Heart left ventricle (tissue), 16 donors: ENCODE measurements around the gene ARSI. TPM values are rescaled to one million over a fixed set of nuclear protein-coding genes. Genes with fewer than 3 reads are reported as not detected.

Experiments used
- ATAC-seq, 4 donors: fragments of 200-7000 bp; cut with Tn5 transposase; one replicate each; pipeline ENCODE4 v1.9.1; 2020 to 2022; ENCODE audit warnings: moderate library complexity in 4 of 4, mild to moderate bottlenecking in 3 of 4, moderate number of reproducible peaks in 1 of 4
- DNase-seq, 5 donors: peaks; one replicate each; pipeline ENCODE4 v3.0.0-alpha.2; 2020
- H3K27ac ChIP-seq, 12 donors: fragments of 200-600 bp; sonication (generic) in 4 of 12; one replicate each; pipeline versions ENCODE4 v1.5.0 to v1.8.0; 2016 to 2022; ENCODE audit warnings: mild to moderate bottlenecking in 2 of 12
- H3K27me3 ChIP-seq, 9 donors: fragments of 200-600 bp; sonication (generic) in 2 of 9; one replicate each; pipeline versions ENCODE4 v1.5.1 to v1.8.0; 2016 to 2022; ENCODE audit warnings: mild to moderate bottlenecking in 3 of 9
- H3K36me3 ChIP-seq, 9 donors: fragments of 200-600 bp; sonication (generic) in 2 of 9; one replicate each; pipeline versions ENCODE4 v1.5.0 to v1.8.0; 2018 to 2022; ENCODE audit warnings: mild to moderate bottlenecking in 2 of 9
- H3K4me1 ChIP-seq, 12 donors: fragments of 200-600 bp; sonication (generic) in 4 of 12; one replicate each; pipeline versions ENCODE4 v1.5.0 to v1.8.0; 2016 to 2022; ENCODE audit warnings: mild to moderate bottlenecking in 3 of 12
- H3K4me3 ChIP-seq, 12 donors: fragments of 200-600 bp; sonication (generic) in 4 of 12; one replicate each; pipeline versions ENCODE4 v1.5.0 to v1.8.0; 2017 to 2022; ENCODE audit warnings: mild to moderate bottlenecking in 9 of 12, moderate library complexity in 4 of 12
- H3K9me3 ChIP-seq, 12 donors: fragments of 200-600 bp; sonication (generic) in 4 of 12; one replicate each; pipeline versions ENCODE4 v1.5.0 to v1.8.0; 2016 to 2022; ENCODE audit warnings: mild to moderate bottlenecking in 1 of 12
- CTCF ChIP-seq, 12 donors: fragments of 200-600 bp; sonication (generic) in 4 of 12; IDR thresholded peaks; one replicate each; pipeline versions ENCODE4 v1.5.0 to v1.8.0; 2018 to 2022; ENCODE audit warnings: antibody characterized with exemption in 12 of 12, mild to moderate bottlenecking in 5 of 12
- POLR2A ChIP-seq, 2 donors: fragments of 450-650 bp; IDR thresholded peaks; one replicate each; pipeline ENCODE4 v1.6.1; 2017; ENCODE audit warnings: antibody characterized with exemption in 2 of 2, mild to moderate bottlenecking in 2 of 2, moderate library complexity in 2 of 2
- WGBS, 4 donors: extraction: QIAGEN DNeasy Blood & Tissue Kit in 2 of 4; methylation state at CpG; one replicate each; pipeline versions ENCODE4 v1.1.5 to v1.1.7; 2013 to 2018; 5-methylcytosine and 5-hydroxymethylcytosine counted together
- intact Hi-C, 10 donors: fragments of 100-400 bp; cut with DNase I; formaldehyde crosslinking; loops; one replicate each; pipeline versions ENCODE4 v1.11.1 to v1.14.2; 2022
- polyA plus RNA-seq, 2 donors: library from polyadenylated mRNA; stranded (reverse); fragments of 200-250 nt; gene quantifications; one replicate each; pipeline ENCODE4 v1.2.3, GENCODE V29; 2013
- total RNA-seq, 9 donors: library from RNA; depleted of rRNA in 2 of 9; stranded (reverse); fragments of >200 nt in 2 of 9; fragmentation: NEBNext Ultra II Directional in 3 of 9; extraction: Animal tissue kit (Norgen Biotek cat#: 25700) in 3 of 9; gene quantifications; one replicate each; pipeline versions ENCODE4 v1.1.0 to v1.2.4, GENCODE V29; 2016 to 2023
- donor health status: ischemic (EF 13 %, LVEDD 7.1; RV severe dilation, severe dysfunction).
- donor health status: healthy with polysubstance abuse.
- donor health status: DM: no; HTN: yes; CAD: no.
- donor health status: DM: no; HTN: no; CAD: no.
- donor health status: ischemic (EF 25% LVEDD 6.9; RV normal size, moderate dysfunction).
- donor health status: ischemic (EF 25% LVEDD 5.7; RV mildly dilated, moderate dysfunction).
- donor health status: healthy.
- donor health status: DM: yes; HTN: yes; CAD: no.
- donor health status: ischemic (EF 35%, LVEDD 5.7; RV mildly dilated, moderate dysfunction).
- donor health status: nonischemic (EF 11% LVEDD 7.7; RV severe dilation, severe dysfunction).
- donor health status: DM: yes; HTN: yes; CAD: no.
- donor health status: PGD.
- donor health status: ischemic (EF 29% LVEDD 5.4; RV normal size, mild dysfunction).
- donor health status: nonischemic (EF 23%, LVEDD 6.1; RV moderate dilation, normal function).

Gene ARSI
- total and polyA plus RNA-seq, 11 donors, result 0.12 to 0.95 (median 0.42) TPM; not detected in 3

GRCh38 chr5:150313501-150313900 lies 10.8 kb upstream of the ARSI start:
- Histone ChIP-seq H3K4me1 (no peaks in the 10 kb centered on the region), H3K4me3 (no peak overlapping the region), H3K36me3 (no peaks in the 10 kb centered on the region), H3K27ac (no peak overlapping the region), H3K9me3 (no peaks in the 10 kb centered on the region), H3K27me3 (no peaks in the 10 kb centered on the region)
- WGBS, 4 donors, result 84 to 94% (median 92%) methylated on average over 6 of the region's 6 CpGs
- DNase-seq (no peak), ATAC-seq (no peak)
- intact Hi-C loops, result no loop called here
- TF ChIP-seq POLR2A (IDR thresholded peaks at IDR 0.05) (no peak), CTCF (IDR thresholded peaks at IDR 0.05) (no peak)

GRCh38 chr5:150312518-150312917 lies 9.8 kb upstream of the ARSI start:
- Histone ChIP-seq H3K27me3 (no peaks in the 10 kb centered on the region), H3K4me1 (no peaks in the 10 kb centered on the region), H3K9me3 (no peaks in the 10 kb centered on the region), H3K4me3 (no peak overlapping the region), H3K27ac (no peak overlapping the region), H3K36me3 (no peaks in the 10 kb centered on the region)
- intact Hi-C loops, result no loop called here
- WGBS, 4 donors, result 92 to 97% (median 95%) methylated on average over 6 of the region's 6 CpGs
- no peak for TF ChIP-seq CTCF (IDR thresholded peaks at IDR 0.05)
- no peak for TF ChIP-seq POLR2A (IDR thresholded peaks at IDR 0.05)
- DNase-seq, result no peak
- no peak for ATAC-seq

- H3K9me3 ChIP-seq, result no peaks in the 10 kb centered on the region
- no peak for DNase-seq
Observed at GRCh38 chr5:150311015-150311692, 8.4 kb upstream of the ARSI start.

GRCh38 chr5:150310246-150310645 lies 7.5 kb upstream of the ARSI start:
- H3K4me1 ChIP-seq, result no peaks in the 10 kb centered on the region
- no peak overlapping the region for H3K27ac ChIP-seq
- H3K9me3 ChIP-seq, result no peaks in the 10 kb centered on the region
- H3K36me3 ChIP-seq, result no peaks in the 10 kb centered on the region
- intact Hi-C loops, result no loop called here
- no peak for DNase-seq
- no peaks in the 10 kb centered on the region for H3K27me3 ChIP-seq
- H3K4me3 ChIP-seq, result no peak overlapping the region
- ATAC-seq, result no peak
- no peak for TF ChIP-seq CTCF (IDR thresholded peaks at IDR 0.05)
- no peak for TF ChIP-seq POLR2A (IDR thresholded peaks at IDR 0.05)
- WGBS, 4 donors, result 87 to 91% (median 88%) methylated on average over 5 of the region's 5 CpGs

More at GRCh38 chr5:150311015-150311692, 8.4 kb upstream of the ARSI start:
- WGBS, 4 donors, result 64 to 84% (median 75%) methylated on average over 6 to 7 of the region's 7 CpGs
- H3K4me3 ChIP-seq, result no peak overlapping the region
- no peaks in the 10 kb centered on the region for H3K36me3 ChIP-seq
- intact Hi-C loops, result no loop called here
- no peaks in the 10 kb centered on the region for H3K27me3 ChIP-seq
- no peaks in the 10 kb centered on the region for H3K4me1 ChIP-seq
- ATAC-seq, result no peak
- no peak for TF ChIP-seq CTCF (IDR thresholded peaks at IDR 0.05)
- TF ChIP-seq POLR2A (IDR thresholded peaks at IDR 0.05), result no peak
- H3K27ac ChIP-seq, result no peak overlapping the region
